ENCODE data around the gene HIBCH.

Gene HIBCH

DNA sequence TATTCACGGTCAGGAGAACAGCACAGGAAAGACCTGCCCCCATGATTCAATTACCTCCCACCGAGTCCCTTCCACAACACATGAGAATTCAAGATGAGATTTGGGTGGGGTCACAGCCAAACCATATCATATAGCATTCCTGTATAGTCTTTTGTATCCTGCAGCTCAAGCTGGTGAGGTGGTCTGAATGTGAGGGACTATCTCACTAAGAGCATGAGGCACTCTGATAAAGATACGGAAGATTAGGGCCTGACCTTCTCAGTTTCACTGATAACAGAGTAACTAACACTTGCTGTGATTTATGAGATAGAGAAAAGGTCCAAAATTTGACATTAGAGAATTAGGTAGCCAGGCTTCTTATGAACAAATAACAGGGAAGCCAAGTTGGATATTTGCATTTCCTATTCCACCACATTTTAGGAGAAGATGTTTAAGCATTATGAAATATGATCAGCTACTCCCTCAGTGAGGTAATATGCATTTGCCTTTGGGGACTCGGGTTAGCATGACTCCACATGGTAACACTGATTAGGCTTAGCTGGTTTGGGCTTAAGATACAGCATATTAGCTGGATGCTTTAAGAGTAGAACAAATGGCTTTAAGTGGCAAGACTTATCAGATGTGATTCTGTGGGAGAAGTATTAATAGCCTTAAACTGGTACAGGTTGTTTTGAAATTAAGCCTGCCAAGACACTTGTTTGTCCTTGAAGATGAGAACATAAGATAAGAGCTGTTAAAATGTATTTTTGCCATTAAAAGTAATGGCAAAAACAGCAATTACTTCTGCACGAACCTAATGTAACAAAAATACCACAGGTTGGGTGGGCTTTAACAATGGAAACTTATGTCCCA, 150.2 kb downstream of the HIBCH start:
- H3K4me2 ChIP-seq (ENCODE audit: low read length), result no peak overlapping the region
- TF ChIP-seq EZH2 (IDR thresholded peaks at IDR 0.05; ENCODE audit: borderline replicate concordance, low read length) (no peak), CTCF (IDR thresholded peaks at IDR 0.05; ENCODE audit: low read length) (no peak)
- no peaks in the 10 kb centered on the region for H4K20me1 ChIP-seq (ENCODE audit: insufficient read depth, low read length)
- no peaks in the 10 kb centered on the region for H3K27me3 ChIP-seq (ENCODE audit: insufficient read depth, low read length)
- H3K4me3 ChIP-seq (ENCODE audit: low read depth, low read length, poor library complexity, severe bottlenecking), result no peak overlapping the region
- no peaks in the 10 kb centered on the region for H3K9me3 ChIP-seq (ENCODE audit: low read length)
- no peaks in the 10 kb centered on the region for H3K36me3 ChIP-seq (ENCODE audit: insufficient read depth, low read length)
- no peak overlapping the region for H2AFZ ChIP-seq (ENCODE audit: low read length)
- H3F3A ChIP-seq (ENCODE audit: insufficient read depth, low read length), result no peaks in the 10 kb centered on the region
- H3K27ac ChIP-seq (ENCODE audit: low read depth, low read length, poor library complexity, severe bottlenecking), result no peak overlapping the region
- no peak overlapping the region for H3K9ac ChIP-seq (ENCODE audit: low read length)
- H3K79me2 ChIP-seq (ENCODE audit: insufficient read depth, low read length), result no peaks in the 10 kb centered on the region
- H3K9me2 ChIP-seq (ENCODE audit: low read depth, low read length), result no peaks in the 10 kb centered on the region
- H3K4me1 ChIP-seq (ENCODE audit: insufficient read depth, low read length, severe bottlenecking), result no peaks in the 10 kb centered on the region

DNA sequence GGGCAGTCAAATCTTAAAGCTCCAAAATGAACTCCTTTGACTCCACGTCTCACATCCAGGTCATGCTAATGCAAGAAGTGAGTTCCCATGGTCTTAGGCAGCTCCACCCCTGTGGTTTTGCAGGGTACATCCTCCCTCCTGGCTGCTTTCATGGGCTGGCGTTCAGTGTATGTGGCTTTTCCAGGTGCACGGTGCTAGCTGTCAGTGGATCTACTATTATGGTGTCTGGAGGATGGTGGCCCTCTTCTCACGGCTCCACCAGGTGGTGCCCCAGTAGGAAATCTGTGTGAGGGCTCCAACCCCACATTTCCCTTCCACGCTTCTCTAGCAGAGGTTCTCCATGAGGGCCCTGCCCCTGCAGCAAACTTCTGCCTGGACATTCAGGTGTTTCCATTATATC, 151.9 kb downstream of the HIBCH start:
- H3K4me1 ChIP-seq (ENCODE audit: insufficient read depth, low read length, severe bottlenecking), result no peaks in the 10 kb centered on the region
- no peaks in the 10 kb centered on the region for H4K20me1 ChIP-seq (ENCODE audit: insufficient read depth, low read length)
- no peaks in the 10 kb centered on the region for H3K9me2 ChIP-seq (ENCODE audit: low read depth, low read length)
- H3K27ac ChIP-seq (ENCODE audit: low read depth, low read length, poor library complexity, severe bottlenecking), result no peak overlapping the region
- H3K4me3 ChIP-seq (ENCODE audit: low read depth, low read length, poor library complexity, severe bottlenecking), result no peak overlapping the region
- no peak overlapping the region for H3K4me2 ChIP-seq (ENCODE audit: low read length)
- H3F3A ChIP-seq (ENCODE audit: insufficient read depth, low read length), result no peaks in the 10 kb centered on the region
- no peak overlapping the region for H2AFZ ChIP-seq (ENCODE audit: low read length)
- TF ChIP-seq EZH2 (IDR thresholded peaks at IDR 0.05; ENCODE audit: borderline replicate concordance, low read length), result no peak
- no peak for TF ChIP-seq CTCF (IDR thresholded peaks at IDR 0.05; ENCODE audit: low read length)
- no peaks in the 10 kb centered on the region for H3K79me2 ChIP-seq (ENCODE audit: insufficient read depth, low read length)
- no peaks in the 10 kb centered on the region for H3K9me3 ChIP-seq (ENCODE audit: low read length)
- no peak overlapping the region for H3K9ac ChIP-seq (ENCODE audit: low read length)
- H3K36me3 ChIP-seq (ENCODE audit: insufficient read depth, low read length), result no peaks in the 10 kb centered on the region
- no peaks in the 10 kb centered on the region for H3K27me3 ChIP-seq (ENCODE audit: insufficient read depth, low read length)

DNA sequence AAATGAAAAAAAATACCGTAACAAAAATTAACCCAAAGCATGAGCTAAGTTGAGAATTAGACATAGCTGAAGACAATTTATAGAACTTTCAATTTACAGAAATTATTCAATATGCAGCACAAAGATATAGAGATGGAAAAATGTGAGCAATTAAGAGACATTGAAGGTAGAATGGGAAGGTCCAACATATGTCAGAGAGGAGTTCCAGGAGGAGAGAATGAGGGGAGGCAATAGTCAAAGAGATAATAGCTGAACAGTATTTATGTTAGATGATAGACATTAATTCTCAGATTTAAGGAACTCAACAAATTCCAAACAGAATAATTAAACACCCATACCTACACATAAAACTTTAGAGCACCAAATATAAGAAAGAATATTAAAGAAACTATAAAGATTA, 154.1 kb downstream of the HIBCH start:
- H3K4me2 ChIP-seq (ENCODE audit: low read length), result no peak overlapping the region
- H3K27ac ChIP-seq (ENCODE audit: low read depth, low read length, poor library complexity, severe bottlenecking), result no peak overlapping the region
- no peaks in the 10 kb centered on the region for H3K9me2 ChIP-seq (ENCODE audit: low read depth, low read length)
- no peaks in the 10 kb centered on the region for H3F3A ChIP-seq (ENCODE audit: insufficient read depth, low read length)
- H3K4me1 ChIP-seq (ENCODE audit: insufficient read depth, low read length, severe bottlenecking), result no peaks in the 10 kb centered on the region
- H3K9ac ChIP-seq (ENCODE audit: low read length), result no peak overlapping the region
- H3K4me3 ChIP-seq (ENCODE audit: low read depth, low read length, poor library complexity, severe bottlenecking), result no peak overlapping the region
- H2AFZ ChIP-seq (ENCODE audit: low read length), result no peak overlapping the region
- no peak for TF ChIP-seq CTCF (IDR thresholded peaks at IDR 0.05; ENCODE audit: low read length)
- no peak for TF ChIP-seq EZH2 (IDR thresholded peaks at IDR 0.05; ENCODE audit: borderline replicate concordance, low read length)
- no peaks in the 10 kb centered on the region for H3K9me3 ChIP-seq (ENCODE audit: low read length)
- no peaks in the 10 kb centered on the region for H3K79me2 ChIP-seq (ENCODE audit: insufficient read depth, low read length)
- H3K27me3 ChIP-seq (ENCODE audit: insufficient read depth, low read length), result no peaks in the 10 kb centered on the region
- H3K36me3 ChIP-seq (ENCODE audit: insufficient read depth, low read length), result no peaks in the 10 kb centered on the region
- no peaks in the 10 kb centered on the region for H4K20me1 ChIP-seq (ENCODE audit: insufficient read depth, low read length)
